ENCODE measurements around the gene CASP8AP2. TPM values are rescaled to one million over a fixed set of nuclear protein-coding genes. Genes with fewer than 3 reads are reported as not detected.
"Not testable (repeated sequence)": the region's sequence is repeated elsewhere in the genome, so short reads cannot be mapped to it uniquely, and the experiment has no call there.

Gene CASP8AP2
- 10 to 100 TPM; 10.7 to 19.2 (median 16.1) TPM for polyA plus RNA-seq (ENCODE audit: insufficient read length in 10 of 10)
- long read RNA-seq, donor 1, partial matches to known transcripts = 7 of 7 reads
- long read RNA-seq, donor 1, other reads (novel, unspliced or antisense) = 0 of 7 reads
- long read RNA-seq, donor 2, partial matches to known transcripts = 0 of 1 reads
- long read RNA-seq, donor 2, other reads (novel, unspliced or antisense) = 0 of 1 reads
- long read RNA-seq, donor 3 = 0 reads
- long read RNA-seq, donor 4 = 0 reads
- long read RNA-seq, donor 5, transcript CASP8AP2-206 (7 exons, 1,153 nt) = major isoform, 5 of 6 reads
- long read RNA-seq, donor 5, partial matches to known transcripts = 0 of 6 reads
- long read RNA-seq, donor 5, other reads (novel, unspliced or antisense) = 0 of 6 reads
- long read RNA-seq, donor 6, partial matches to known transcripts = 0 of 2 reads
- long read RNA-seq, donor 6, other reads (novel, unspliced or antisense) = 0 of 2 reads
- long read RNA-seq, donor 7 = 0 reads
- long read RNA-seq, donor 8, partial matches to known transcripts = 0 of 3 reads
- long read RNA-seq, donor 8, other reads (novel, unspliced or antisense) = 0 of 3 reads
- long read RNA-seq, donor 9 = 0 reads

GRCh38 chr6:89829472-89830169 lies at the start of gene CASP8AP2:
Gene CASP8AP2, plus strand, starts transcription at chr6:89829880.
- DNase-seq = peak; percentile 97 to 99 (median 98)

GRCh38 chr6:89781070-89782034 lies 48.3 kb upstream of the CASP8AP2 start:
- no peak for DNase-seq

GRCh38 chr6:89782222-89782621 lies 47.5 kb upstream of the CASP8AP2 start:
- DNase-seq = no peak

- not testable (repeated sequence) for DNase-seq
These were observed 46.4 kb upstream of the CASP8AP2 start for GRCh38 chr6:89783293-89783692.

- DNase-seq = no peak
These were observed 44.8 kb upstream of the CASP8AP2 start for GRCh38 chr6:89784838-89785237.

- no peak for DNase-seq
These were observed 42.7 kb upstream of the CASP8AP2 start for GRCh38 chr6:89786970-89787369.

GRCh38 chr6:89787660-89788328 lies 41.9 kb upstream of the CASP8AP2 start:
- DNase-seq = no peak

- DNase-seq = no peak
These were observed 39.7 kb upstream of the CASP8AP2 start for GRCh38 chr6:89789980-89790379.

- no peak for DNase-seq
These were observed 39.3 kb upstream of the CASP8AP2 start for GRCh38 chr6:89790403-89790802.

- DNase-seq = peak; percentile 1 to 32 (median 6)
These were observed 36.8 kb upstream of the CASP8AP2 start for GRCh38 chr6:89792881-89793280.

- DNase-seq = peak; percentile 11 to 24 (median 15)
These were observed 36.1 kb upstream of the CASP8AP2 start for GRCh38 chr6:89793586-89793985.

- DNase-seq = no peak
These were observed 35.4 kb upstream of the CASP8AP2 start for GRCh38 chr6:89794324-89794723.

- DNase-seq = no peak
These were observed 32.4 kb upstream of the CASP8AP2 start for GRCh38 chr6:89797317-89797716.

GRCh38 chr6:89799096-89799495 lies 30.6 kb upstream of the CASP8AP2 start:
- DNase-seq = no peak

GRCh38 chr6:89799756-89800155 lies 29.9 kb upstream of the CASP8AP2 start:
- no peak for DNase-seq

GRCh38 chr6:89803271-89803670 lies 26.4 kb upstream of the CASP8AP2 start:
- DNase-seq = no peak

- no peak for DNase-seq
These were observed 23.8 kb upstream of the CASP8AP2 start for GRCh38 chr6:89805814-89806371.

- DNase-seq = no peak
These were observed 22.1 kb upstream of the CASP8AP2 start for GRCh38 chr6:89807581-89807980.

- DNase-seq = not testable (repeated sequence)
These were observed 16.3 kb upstream of the CASP8AP2 start for GRCh38 chr6:89813422-89813821.

- no peak for DNase-seq
These were observed 12.2 kb upstream of the CASP8AP2 start for GRCh38 chr6:89817481-89817880.

GRCh38 chr6:89818977-89819335 lies 10.7 kb upstream of the CASP8AP2 start:
- DNase-seq = peak in 1 of 3 donors; percentile 69
